H9 (cell line): ENCODE results near the gene NLRC3. TPM values are rescaled to one million over a fixed set of nuclear protein-coding genes. Genes with fewer than 3 reads are reported as not detected.
A peak's percentile ranks its signal among the peaks of the same experiment; 100 is the strongest.

Experiments
- DNase-seq: peaks from one replicate; pipeline ENCODE4 v3.0.0-alpha.2; 2017
- H2AFZ ChIP-seq: one replicate; pipeline ENCODE4 v1.6.1; 2013; ENCODE audit warnings: mild to moderate bottlenecking, low read length, control low read depth, moderate library complexity
- H2AK5ac ChIP-seq: 2 replicates; pipeline ENCODE4 v1.6.1; 2013; ENCODE audit warnings: low read length, control low read depth, mixed read lengths; ENCODE audit not compliant: insufficient read length
- H2BK120ac ChIP-seq: one replicate; pipeline ENCODE4 v1.6.1; 2013; ENCODE audit warnings: low read depth, mild to moderate bottlenecking, low read length, control low read depth, inconsistent platforms; ENCODE audit not compliant: poor library complexity, severe bottlenecking
- H2BK12ac ChIP-seq: 2 replicates; pipeline ENCODE4 v1.6.1; 2013; ENCODE audit warnings: low read length, control low read depth, mixed read lengths, low read depth; ENCODE audit not compliant: insufficient read length
- H2BK15ac ChIP-seq: 2 replicates; pipeline ENCODE4 v1.6.1; 2013; ENCODE audit warnings: low read depth, low read length, control low read depth
- H2BK20ac ChIP-seq: one replicate; pipeline ENCODE4 v1.6.1; 2013; ENCODE audit warnings: low read depth, mild to moderate bottlenecking, low read length, control low read depth, inconsistent platforms; ENCODE audit not compliant: poor library complexity, severe bottlenecking
- H2BK5ac ChIP-seq: 2 replicates; pipeline ENCODE4 v1.6.1; 2013; ENCODE audit warnings: low read length, control low read depth, mixed read lengths; ENCODE audit not compliant: insufficient read length
- H3K14ac ChIP-seq: 2 replicates; pipeline ENCODE4 v1.6.1; 2013; ENCODE audit warnings: low read length, control low read depth; ENCODE audit not compliant: insufficient read depth
- H3K18ac ChIP-seq: 2 replicates; pipeline ENCODE4 v1.6.1; 2013; ENCODE audit warnings: low read depth, mild to moderate bottlenecking, mixed read lengths, low read length, control low read depth; ENCODE audit not compliant: insufficient read length
- H3K23ac ChIP-seq: 2 replicates; pipeline ENCODE4 v1.6.1; 2013; ENCODE audit warnings: low read length, control low read depth, mixed read lengths, low read depth; ENCODE audit not compliant: insufficient read length
- H3K23me2 ChIP-seq: 2 replicates; pipeline ENCODE4 v1.6.1; 2013; ENCODE audit warnings: low read depth, mild to moderate bottlenecking, mixed read lengths, low read length, control low read depth; ENCODE audit not compliant: insufficient read length, poor library complexity, severe bottlenecking
- H3K27ac ChIP-seq: 2 replicates; pipeline ENCODE4 v1.5.1; 2013; ENCODE audit warnings: low read length, control low read depth, mixed read lengths, low read depth; ENCODE audit not compliant: insufficient read length
- H3K27me3 ChIP-seq: 2 replicates; pipeline ENCODE4 v1.6.1; 2013; ENCODE audit warnings: low read length, control low read depth, inconsistent platforms; ENCODE audit not compliant: insufficient read depth
- H3K4ac ChIP-seq: 2 replicates; pipeline ENCODE4 v1.6.1; 2013; ENCODE audit warnings: low read depth, mild to moderate bottlenecking, control low read depth, inconsistent platforms, low read length, moderate library complexity
- H3K4me1 ChIP-seq: 2 replicates; pipeline ENCODE4 v1.6.1; 2013; ENCODE audit warnings: low read length, control low read depth, inconsistent platforms; ENCODE audit not compliant: insufficient read depth
- H3K4me2 ChIP-seq: 2 replicates; pipeline ENCODE4 v1.6.1; 2013; ENCODE audit warnings: low read length, control low read depth, mixed read lengths; ENCODE audit not compliant: insufficient read length, insufficient read depth
- H3K56ac ChIP-seq: 2 replicates; pipeline ENCODE4 v1.6.1; 2013; ENCODE audit warnings: low read depth, mild to moderate bottlenecking, mixed read lengths, low read length, control low read depth; ENCODE audit not compliant: insufficient read length
- H3K79me1 ChIP-seq: 2 replicates; pipeline ENCODE4 v1.6.1; 2013; ENCODE audit warnings: low read depth, mild to moderate bottlenecking, moderate library complexity, low read length, control low read depth, inconsistent platforms; ENCODE audit not compliant: insufficient read depth, poor library complexity, severe bottlenecking
- H3K79me2 ChIP-seq: 2 replicates; pipeline ENCODE4 v1.6.1; 2013; ENCODE audit warnings: low read length, control low read depth, inconsistent platforms; ENCODE audit not compliant: insufficient read depth
- H3K9ac ChIP-seq: 2 replicates; pipeline ENCODE4 v1.6.1; 2013; ENCODE audit warnings: low read length, control low read depth, mixed read lengths; ENCODE audit not compliant: insufficient read length; ENCODE audit errors: extremely low read depth
- H3K9me3 ChIP-seq: one replicate; pipeline ENCODE4 v1.6.1; 2013; ENCODE audit warnings: low read depth, low read length, inconsistent platforms; ENCODE audit not compliant: control insufficient read depth
- H3T11ph ChIP-seq: one replicate; pipeline ENCODE4 v1.6.1; 2013; ENCODE audit warnings: mild to moderate bottlenecking, low read length, control low read depth, inconsistent platforms
- H4K20me1 ChIP-seq: one replicate; pipeline ENCODE4 v1.6.1; 2013; ENCODE audit not compliant: control insufficient read depth, insufficient read length, insufficient read depth
- H4K5ac ChIP-seq: 2 replicates; pipeline ENCODE4 v1.6.1; 2013; ENCODE audit warnings: low read depth, mild to moderate bottlenecking, mixed read lengths, low read length, control low read depth; ENCODE audit not compliant: insufficient read length
- H4K8ac ChIP-seq: replicated peaks from 2 replicates; pipeline ENCODE4 v1.6.1; 2013; ENCODE audit warnings: low read length, control low read depth, mixed read lengths, low read depth; ENCODE audit not compliant: insufficient read length
- H4K91ac ChIP-seq: 2 replicates; pipeline ENCODE4 v1.6.1; 2013; ENCODE audit warnings: low read depth, mild to moderate bottlenecking, moderate library complexity, mixed read lengths, low read length, control low read depth; ENCODE audit not compliant: insufficient read length
- H3K27ac Mint-ChIP-seq, 3 experiments: 2 replicates in 2 of 3; 3 replicates in 1 of 3; pipeline ENCODE4 v1.8.0; 2020 to 2021; ENCODE audit warnings: mixed read lengths in 3 of 3, mild to moderate bottlenecking in 1 of 3, moderate library complexity in 1 of 3
- H3K27me3 Mint-ChIP-seq: 2 replicates; pipeline ENCODE4 v1.8.0; 2021; ENCODE audit warnings: low read depth, mild to moderate bottlenecking, moderate library complexity, mixed read lengths
- H3K36me3 Mint-ChIP-seq, 3 experiments: 2 replicates in 2 of 3; 3 replicates in 1 of 3; pipeline ENCODE4 v1.8.0; 2020 to 2021; ENCODE audit warnings: low read depth in 3 of 3, mixed read lengths in 3 of 3; ENCODE audit not compliant: insufficient read depth in 1 of 3
- H3K4me1 Mint-ChIP-seq, 2 experiments: 2 replicates each; pipeline ENCODE4 v1.8.0; 2020; ENCODE audit warnings: mixed read lengths in 2 of 2
- H3K4me3 Mint-ChIP-seq, 2 experiments: 2 replicates in 1 of 2; 3 replicates in 1 of 2; pipeline ENCODE4 v1.8.0; 2020 to 2021; ENCODE audit warnings: mild to moderate bottlenecking in 2 of 2, mixed read lengths in 2 of 2, moderate library complexity in 1 of 2
- H3K9me3 Mint-ChIP-seq, 2 experiments: 2 replicates in 1 of 2; 3 replicates in 1 of 2; pipeline ENCODE4 v1.8.0; 2020; ENCODE audit warnings: mild to moderate bottlenecking in 2 of 2, mixed read lengths in 2 of 2, moderate library complexity in 1 of 2
- CTCF ChIP-seq: fragments of 200-600 bp; sonication (generic); conservative IDR thresholded peaks from 3 replicates; pipeline ENCODE4 v1.8.0; 2021; ENCODE audit warnings: antibody characterized with exemption, mild to moderate bottlenecking
- WGBS: extraction: QIAGEN DNeasy Blood & Tissue Kit; methylation state at CpG from one replicate; pipeline ENCODE4 v1.1.7; 2013; ENCODE audit warnings: missing lambda C conversion rate, low lambda C conversion rate, mixed read lengths; ENCODE audit not compliant: insufficient read length; ENCODE audit errors: extremely low coverage; 5-methylcytosine and 5-hydroxymethylcytosine counted together
- total RNA-seq: library from RNA; stranded (reverse); gene quantifications from 2 replicates; pipeline ENCODE4 v1.2.1, GENCODE V29; 2021

The NLRC3 gene
- total RNA-seq, 1 experiment from 2014 or later: 0.44 TPM

- no CpG with 5 or more reads among the region's 10 CpGs for WGBS
- Histone ChIP-seq H2BK5ac (no peak overlapping the region), H4K20me1 (no peaks in the 10 kb centered on the region), H3K4me2 (no peak overlapping the region), H2BK120ac (no peak overlapping the region), H3K18ac (no peak overlapping the region), H4K5ac (no peak overlapping the region), H3K23me2 (no peaks in the 10 kb centered on the region), H3K56ac (no peak overlapping the region), H4K91ac (no peak overlapping the region), H3T11ph (no peak overlapping the region), H3K27me3 (no peaks in the 10 kb centered on the region), H3K9me3 (no peaks in the 10 kb centered on the region), H3K23ac (no peak overlapping the region), H2AFZ (no peak overlapping the region), H3K14ac (no peak overlapping the region; the same call in 1 of the 2 replicates), H2BK20ac (no peak overlapping the region), H3K79me1 (no peaks in the 10 kb centered on the region), H3K27ac (no peak overlapping the region), H4K8ac (no peak overlapping the region), H2AK5ac (no peak overlapping the region), H3K4ac (no peak overlapping the region), H3K4me1 (no peaks in the 10 kb centered on the region), H2BK15ac (no peak overlapping the region), H2BK12ac (no peak overlapping the region), H3K9ac (no peak overlapping the region), H3K79me2 (no peaks in the 10 kb centered on the region)
- peak overlapping the region in 2 of 3 experiments; percentile 18 to 32; a peak in 3 of 7 replicates for H3K27ac Mint-ChIP-seq
- H3K9me3 Mint-ChIP-seq: peaks cover under 1 to 1% of the 10 kb centered on the region in 2 experiments; a peak in 3 of 5 replicates
- H3K27me3 Mint-ChIP-seq: no peaks in the 10 kb centered on the region
- DNase-seq: no peak
- H3K4me3 Mint-ChIP-seq: no peak overlapping the region
- TF ChIP-seq CTCF: no peak
- H3K4me1 Mint-ChIP-seq: no peaks in the 10 kb centered on the region
- H3K36me3 Mint-ChIP-seq: peaks cover 22 to 35% (median 29%) of the 10 kb centered on the region in 3 experiments
Observed at GRCh38 chr16:3534126-3534525, 43.1 kb downstream of the NLRC3 start.
